Measurements from ENCODE around the gene GTF3C4.
A peak's percentile ranks its signal among the peaks of the same experiment; 100 is the strongest.

The GTF3C4 gene

GRCh38 chr9:132648685-132649084, 21.6 kb upstream of the GTF3C4 start:
- DNase-seq: no peak

GRCh38 chr9:132651259-132651658, 19.0 kb upstream of the GTF3C4 start:
- DNase-seq: no peak

GRCh38 chr9:132656299-132656698, 14.0 kb upstream of the GTF3C4 start:
- DNase-seq: no peak

GRCh38 chr9:132662152-132662945, 7.9 kb upstream of the GTF3C4 start:
- no peak for DNase-seq

- no peak for DNase-seq
These were observed 7.1 kb upstream of the GTF3C4 start for GRCh38 chr9:132663117-132663516.

GRCh38 chr9:132663851-132664250, 6.4 kb upstream of the GTF3C4 start:
- DNase-seq: no peak

- no peak for DNase-seq
These were observed 956 bp upstream of the GTF3C4 start for GRCh38 chr9:132669319-132669697.

- DNase-seq: peak; percentile 82
These were observed 387 bp upstream of the GTF3C4 start, which contains the start of gene DDX31 for GRCh38 chr9:132669698-132670456. Gene DDX31 (minus strand): TSS chr9:132669983. CDS start chr9:132669934, 49 bp downstream.

- DNase-seq: no peak
These were observed 1.6 kb downstream of the GTF3C4 start for GRCh38 chr9:132671620-132672412.

GRCh38 chr9:132672413-132672690, 2.1 kb downstream of the GTF3C4 start:
- no peak for DNase-seq

GRCh38 chr9:132673355-132673754, 3.1 kb downstream of the GTF3C4 start:
- no peak for DNase-seq

- no peak for DNase-seq
These were observed 4.2 kb downstream of the GTF3C4 start for GRCh38 chr9:132674485-132674884.

- DNase-seq: no peak
These were observed 7.7 kb downstream of the GTF3C4 start for GRCh38 chr9:132677976-132678375.

- no peak for DNase-seq
These were observed 9.8 kb downstream of the GTF3C4 start for GRCh38 chr9:132679946-132680625.

- DNase-seq: no peak
These were observed 11.3 kb downstream of the GTF3C4 start for GRCh38 chr9:132681561-132681960.

- no peak for DNase-seq
These were observed 13.6 kb downstream of the GTF3C4 start for GRCh38 chr9:132683873-132684272.

- DNase-seq: no peak
These were observed 20.4 kb downstream of the GTF3C4 start for GRCh38 chr9:132690696-132691095.

- DNase-seq: no peak
These were observed 23.9 kb downstream of the GTF3C4 start for GRCh38 chr9:132694144-132694543.

- no peak for DNase-seq
These were observed 27.0 kb downstream of the GTF3C4 start for GRCh38 chr9:132697230-132697629.

- DNase-seq: no peak
These were observed 28.7 kb downstream of the GTF3C4 start for GRCh38 chr9:132698989-132699388.

GRCh38 chr9:132699956-132700355, 29.7 kb downstream of the GTF3C4 start:
- DNase-seq: no peak

- no peak for DNase-seq
These were observed 32.0 kb downstream of the GTF3C4 start for GRCh38 chr9:132702254-132702653.

GRCh38 chr9:132703336-132703735, 33.1 kb downstream of the GTF3C4 start:
- no peak for DNase-seq

Measured in activated CD4-positive, alpha-beta T cell treated with anti-CD3 and anti-CD28 coated beads for 1 hour (primary cell).